Measurements from ENCODE around the gene CEACAM19. TPM values are rescaled to one million over a fixed set of nuclear protein-coding genes. Genes with fewer than 3 reads are reported as not detected.

The CEACAM19 gene
- total RNA-seq, 1 experiment from 2014 or later, result 3.5 TPM

DNA sequence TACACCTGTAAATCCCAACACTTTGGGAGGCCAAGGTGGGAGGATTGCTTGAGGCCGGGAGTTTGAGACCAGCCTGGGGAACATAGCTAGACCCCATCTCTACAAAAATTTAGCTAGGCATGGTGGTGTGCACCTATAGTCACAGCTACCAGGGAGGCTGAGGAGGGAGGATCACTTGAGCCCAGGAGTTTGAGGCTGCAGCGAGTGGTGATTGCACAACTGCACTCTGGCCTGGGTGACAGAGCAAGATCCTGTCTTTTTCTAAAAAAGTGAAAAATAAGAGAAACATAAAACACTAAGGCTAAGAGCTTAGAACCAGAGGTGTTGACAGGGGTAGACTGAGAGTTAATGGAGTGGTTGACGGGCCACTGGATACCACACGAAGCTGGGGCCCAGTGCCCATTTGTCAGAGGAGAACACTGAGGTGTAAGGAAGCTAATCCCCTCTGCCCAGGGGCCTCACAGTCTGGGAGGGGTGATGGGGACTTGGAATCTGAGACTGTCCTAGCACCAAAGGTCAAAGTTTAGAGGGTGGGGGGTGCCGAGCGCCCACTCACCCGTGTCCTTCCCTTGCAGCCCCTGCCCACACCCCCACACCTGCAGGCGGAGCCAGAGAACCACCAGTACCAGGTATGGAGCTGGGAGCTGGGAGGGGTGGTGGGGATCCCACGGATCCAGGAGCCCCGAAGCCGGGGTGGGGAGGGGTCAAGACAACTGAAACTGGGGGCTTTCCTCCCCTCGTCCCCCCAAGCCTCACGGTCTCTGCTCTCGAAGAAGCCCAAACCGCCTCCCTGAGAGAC, 10.9 kb downstream of the CEACAM19 start:
- no CpG with 5 or more reads among the region's 15 CpGs for WGBS (ENCODE audit: extremely low coverage, insufficient read length, low lambda C conversion rate)
- no peak overlapping the region for H3K27ac ChIP-seq (ENCODE audit: insufficient read length, low read depth, low read length)
- H3K18ac ChIP-seq (ENCODE audit: insufficient read length, low read depth, low read length), result no peak overlapping the region

More for the DNA sequence above, 10.9 kb downstream of the CEACAM19 start:
- Histone ChIP-seq H3T11ph (ENCODE audit: low read length) (no peak overlapping the region), H2BK120ac (ENCODE audit: low read depth, low read length, poor library complexity, severe bottlenecking) (no peak overlapping the region), H2BK5ac (ENCODE audit: insufficient read length, low read length) (no peak overlapping the region), H3K79me2 (ENCODE audit: insufficient read depth, low read length) (no peaks in the 10 kb centered on the region), H4K8ac (replicated peaks; ENCODE audit: insufficient read length, low read depth, low read length) (no peak overlapping the region), H4K91ac (ENCODE audit: insufficient read length, low read depth, low read length) (no peak overlapping the region), H3K23ac (ENCODE audit: insufficient read length, low read depth, low read length) (no peak overlapping the region), H3K23me2 (ENCODE audit: insufficient read length, low read depth, low read length, poor library complexity, severe bottlenecking) (no peaks in the 10 kb centered on the region), H4K20me1 (ENCODE audit: control insufficient read depth, insufficient read depth, insufficient read length) (no peaks in the 10 kb centered on the region), H2BK12ac (ENCODE audit: insufficient read length, low read depth, low read length) (no peak overlapping the region), H2AK5ac (ENCODE audit: insufficient read length, low read length) (no peak overlapping the region), H2AFZ (ENCODE audit: low read length) (no peak overlapping the region), H3K56ac (ENCODE audit: insufficient read length, low read depth, low read length) (no peak overlapping the region), H3K4me1 (ENCODE audit: insufficient read depth, low read length) (peaks cover 2% of the 10 kb centered on the region; the same call in 1 of the 2 replicates), H3K9me3 (ENCODE audit: control insufficient read depth, low read depth, low read length) (no peaks in the 10 kb centered on the region), H4K5ac (ENCODE audit: insufficient read length, low read depth, low read length) (no peak overlapping the region), H3K9ac (ENCODE audit: extremely low read depth, insufficient read length, low read length) (no peak overlapping the region), H2BK20ac (ENCODE audit: low read depth, low read length, poor library complexity, severe bottlenecking) (no peak overlapping the region), H3K14ac (ENCODE audit: insufficient read depth, low read length) (no peak overlapping the region), H3K4me2 (ENCODE audit: insufficient read depth, insufficient read length, low read length) (no peak overlapping the region), H3K27me3 (ENCODE audit: insufficient read depth, low read length) (no peaks in the 10 kb centered on the region), H2BK15ac (ENCODE audit: low read depth, low read length) (no peak overlapping the region), H3K4ac (ENCODE audit: low read depth, low read length) (no peak overlapping the region), H3K79me1 (ENCODE audit: insufficient read depth, low read depth, low read length, poor library complexity, severe bottlenecking) (no peaks in the 10 kb centered on the region)
- TF ChIP-seq, protein P1, sequence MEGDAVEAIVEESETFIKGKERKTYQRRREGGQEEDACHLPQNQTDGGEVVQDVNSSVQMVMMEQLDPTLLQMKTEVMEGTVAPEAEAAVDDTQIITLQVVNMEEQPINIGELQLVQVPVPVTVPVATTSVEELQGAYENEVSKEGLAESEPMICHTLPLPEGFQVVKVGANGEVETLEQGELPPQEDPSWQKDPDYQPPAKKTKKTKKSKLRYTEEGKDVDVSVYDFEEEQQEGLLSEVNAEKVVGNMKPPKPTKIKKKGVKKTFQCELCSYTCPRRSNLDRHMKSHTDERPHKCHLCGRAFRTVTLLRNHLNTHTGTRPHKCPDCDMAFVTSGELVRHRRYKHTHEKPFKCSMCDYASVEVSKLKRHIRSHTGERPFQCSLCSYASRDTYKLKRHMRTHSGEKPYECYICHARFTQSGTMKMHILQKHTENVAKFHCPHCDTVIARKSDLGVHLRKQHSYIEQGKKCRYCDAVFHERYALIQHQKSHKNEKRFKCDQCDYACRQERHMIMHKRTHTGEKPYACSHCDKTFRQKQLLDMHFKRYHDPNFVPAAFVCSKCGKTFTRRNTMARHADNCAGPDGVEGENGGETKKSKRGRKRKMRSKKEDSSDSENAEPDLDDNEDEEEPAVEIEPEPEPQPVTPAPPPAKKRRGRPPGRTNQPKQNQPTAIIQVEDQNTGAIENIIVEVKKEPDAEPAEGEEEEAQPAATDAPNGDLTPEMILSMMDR (conservative IDR thresholded peaks at IDR 0.05), result no peak
- H3K4me1 Mint-ChIP-seq, result peaks cover 10 to 12% of the 10 kb centered on the region in 2 experiments
- no peak for DNase-seq
- no peaks in the 10 kb centered on the region for H3K9me3 Mint-ChIP-seq
- no peaks in the 10 kb centered on the region for H3K36me3 Mint-ChIP-seq (ENCODE audit: insufficient read depth in 1 of 3, low read depth in 3 of 3)
- H3K27ac Mint-ChIP-seq, result no peak overlapping the region; a peak in 1 of 7 replicates
- peaks cover 7% of the 10 kb centered on the region for H3K27me3 Mint-ChIP-seq (ENCODE audit: low read depth)
- H3K4me3 Mint-ChIP-seq, result 0 out of 5 replicates have a peak overlapping the region, but pooled peaks of 1 of the 2 experiments have one; percentile 11
